GM10266 (cell line): ENCODE measurements around the gene B4GALT5.

Experiments used
- DNase-seq: peaks from one replicate; pipeline ENCODE4 v3.0.0; 2012; ENCODE audit errors: extremely low spot score
- CTCF ChIP-seq: IDR thresholded peaks from 2 replicates; pipeline ENCODE4 v1.5.1; 2012; ENCODE audit warnings: mild to moderate bottlenecking, low read depth; ENCODE audit not compliant: control insufficient read depth, insufficient read depth; ENCODE audit errors: missing control alignments

B4GALT5 gene

GRCh38 chr20:49602345-49603208 is 111.1 kb downstream of the B4GALT5 start:
- DNase-seq, result no peak
- TF ChIP-seq CTCF, result no peak

- no peak for DNase-seq
- no peak for TF ChIP-seq CTCF
These were observed 112.3 kb downstream of the B4GALT5 start for GRCh38 chr20:49601153-49601924.

GRCh38 chr20:49599746-49600113 is 113.9 kb downstream of the B4GALT5 start:
- no peak for DNase-seq

GRCh38 chr20:49597825-49598395 is 115.8 kb downstream of the B4GALT5 start:
- TF ChIP-seq CTCF, result no peak
- no peak for DNase-seq

More at GRCh38 chr20:49599746-49600113, 113.9 kb downstream of the B4GALT5 start:
- TF ChIP-seq CTCF, result no peak

GRCh38 chr20:49595811-49596561 is 117.7 kb downstream of the B4GALT5 start:
- no peak for TF ChIP-seq CTCF

GRCh38 chr20:49595346-49595745 is 118.3 kb downstream of the B4GALT5 start:
- TF ChIP-seq CTCF, result no peak
- DNase-seq, result no peak

More at GRCh38 chr20:49595811-49596561, 117.7 kb downstream of the B4GALT5 start:
- DNase-seq, result no peak
